ENCODE data around the gene ESRP2.
A peak's percentile ranks its signal among the peaks of the same experiment; 100 is the strongest.

ESRP2 gene

DNA sequence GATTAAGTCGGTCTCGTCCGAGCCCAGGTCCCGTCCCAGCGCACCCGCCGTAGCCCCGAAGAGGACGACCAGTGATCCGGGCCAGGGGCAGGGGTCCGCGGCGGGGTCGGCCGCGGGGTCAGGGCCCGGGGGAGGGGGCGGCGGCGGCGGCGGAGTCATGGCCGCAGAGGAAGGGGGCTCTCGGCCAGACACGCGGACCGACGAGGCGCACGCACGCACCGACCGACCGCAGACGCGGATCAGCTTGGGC is at the start of gene ESRP2:
TSS of gene ESRP2 (minus strand) at position 241 of the 250 bp plus-strand sequence. CDS start at position 159, 82 bp downstream.
- H3K4me3 ChIP-seq (ENCODE audit: low read length in 2 of 2), result peak within 1 kb of the TSS; percentile 69 to 83
- H3K9me3 ChIP-seq (ENCODE audit: control insufficient read depth in 2 of 2, low read length in 2 of 2), result no peaks in the 10 kb centered on the region
- peaks cover 22 to 25% of the 10 kb centered on the region in 2 donors for H3K36me3 ChIP-seq (ENCODE audit: control insufficient read depth in 2 of 2, insufficient read depth in 2 of 2, low read length in 2 of 2)
- H3K27me3 ChIP-seq (ENCODE audit: control insufficient read depth in 2 of 2, insufficient read depth in 2 of 2, low read length in 2 of 2), result no peaks in the 10 kb centered on the region
- peak within 1 kb of the TSS; percentile 87 to 95 for H3K9ac ChIP-seq (ENCODE audit: low read depth in 1 of 2, low read length in 2 of 2)
- peak within 1 kb of the TSS; percentile 96 to 98 for H3K27ac ChIP-seq (ENCODE audit: low read depth in 2 of 2, low read length in 2 of 2)
- peaks cover 28 to 39% of the 10 kb centered on the region in 2 donors for H3K4me1 ChIP-seq (ENCODE audit: control insufficient read depth in 2 of 2, insufficient read depth in 2 of 2, low read length in 2 of 2)

- Histone ChIP-seq H3K4me3 (ENCODE audit: low read length in 2 of 2) (no peak overlapping the region), H3K9me3 (ENCODE audit: control insufficient read depth in 2 of 2, low read length in 2 of 2) (no peaks in the 10 kb centered on the region), H3K27ac (ENCODE audit: low read depth in 2 of 2, low read length in 2 of 2) (peak overlapping the region in 1 of 2 donors; percentile 64), H3K9ac (ENCODE audit: low read depth in 1 of 2, low read length in 2 of 2) (no peak overlapping the region), H3K4me1 (ENCODE audit: control insufficient read depth in 2 of 2, insufficient read depth in 2 of 2, low read length in 2 of 2) (peaks cover 11 to 40% of the 10 kb centered on the region in 2 donors), H3K36me3 (ENCODE audit: control insufficient read depth in 2 of 2, insufficient read depth in 2 of 2, low read length in 2 of 2) (peaks cover 6 to 25% of the 10 kb centered on the region in 2 donors), H3K27me3 (ENCODE audit: control insufficient read depth in 2 of 2, insufficient read depth in 2 of 2, low read length in 2 of 2) (no peaks in the 10 kb centered on the region)
Observed at GRCh38 chr16:68285683-68286082, 49.8 kb upstream of the ESRP2 start.

GRCh38 chr16:68284847-68285246 is 48.9 kb upstream of the ESRP2 start:
- no peaks in the 10 kb centered on the region for H3K9me3 ChIP-seq (ENCODE audit: control insufficient read depth in 2 of 2, low read length in 2 of 2)
- H3K27ac ChIP-seq (ENCODE audit: low read depth in 2 of 2, low read length in 2 of 2), result peak overlapping the region in 1 of 2 donors; percentile 64
- H3K36me3 ChIP-seq (ENCODE audit: control insufficient read depth in 2 of 2, insufficient read depth in 2 of 2, low read length in 2 of 2), result peaks cover 2 to 19% of the 10 kb centered on the region in 2 donors
- H3K4me3 ChIP-seq (ENCODE audit: low read length in 2 of 2), result peak overlapping the region in 1 of 2 donors; percentile 4
- H3K27me3 ChIP-seq (ENCODE audit: control insufficient read depth in 2 of 2, insufficient read depth in 2 of 2, low read length in 2 of 2), result no peaks in the 10 kb centered on the region
- no peak overlapping the region for H3K9ac ChIP-seq (ENCODE audit: low read depth in 1 of 2, low read length in 2 of 2)
- peaks cover 11 to 36% of the 10 kb centered on the region in 2 donors for H3K4me1 ChIP-seq (ENCODE audit: control insufficient read depth in 2 of 2, insufficient read depth in 2 of 2, low read length in 2 of 2)

DNA sequence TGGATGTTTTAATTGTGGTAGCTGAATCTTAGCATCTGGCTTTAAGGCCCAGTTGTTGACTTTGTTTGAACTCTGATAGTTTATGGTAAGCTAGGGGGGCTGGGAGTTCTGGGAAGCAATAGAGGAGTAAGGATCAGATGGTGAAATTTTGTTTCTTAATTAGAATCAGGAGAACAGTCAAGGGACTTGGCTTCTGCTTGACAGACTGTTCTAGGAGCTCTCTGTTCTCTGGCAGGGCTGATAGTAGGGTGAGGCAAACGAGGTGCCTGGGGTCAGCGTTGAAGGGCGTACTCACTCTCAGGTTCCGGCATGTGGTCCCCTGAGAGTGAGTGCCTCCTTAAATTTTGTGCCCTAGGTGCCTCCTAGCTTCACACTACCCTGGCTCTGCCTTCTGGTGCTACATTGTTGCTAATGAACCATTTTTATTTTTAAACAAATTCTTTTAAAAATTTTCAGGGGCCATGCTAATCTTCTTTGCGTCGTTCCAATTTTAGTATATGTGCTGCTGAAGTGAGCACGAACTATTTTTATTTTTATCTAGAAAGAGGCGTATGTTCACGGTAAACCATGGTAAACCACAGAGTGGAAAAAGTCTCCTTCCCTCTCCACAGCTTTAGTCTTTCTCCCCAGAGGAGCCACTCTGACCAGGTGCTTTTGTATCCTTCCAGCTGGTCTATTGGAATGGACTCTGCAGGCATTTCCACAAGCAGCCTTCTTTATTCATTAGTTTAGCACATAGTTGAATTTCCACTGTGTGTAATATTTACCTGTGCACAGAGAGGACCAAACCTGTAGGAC is 48.1 kb upstream of the ESRP2 start:
- peak overlapping the region in 1 of 2 donors; percentile 4 for H3K4me3 ChIP-seq (ENCODE audit: low read length in 2 of 2)
- H3K27me3 ChIP-seq (ENCODE audit: control insufficient read depth in 2 of 2, insufficient read depth in 2 of 2, low read length in 2 of 2), result no peaks in the 10 kb centered on the region
- H3K9me3 ChIP-seq (ENCODE audit: control insufficient read depth in 2 of 2, low read length in 2 of 2), result no peaks in the 10 kb centered on the region
- H3K9ac ChIP-seq (ENCODE audit: low read depth in 1 of 2, low read length in 2 of 2), result peak overlapping the region in 1 of 2 donors; percentile 35
- peaks cover 0 to 19% of the 10 kb centered on the region in 2 donors for H3K36me3 ChIP-seq (ENCODE audit: control insufficient read depth in 2 of 2, insufficient read depth in 2 of 2, low read length in 2 of 2)
- peaks cover 11 to 32% of the 10 kb centered on the region in 2 donors for H3K4me1 ChIP-seq (ENCODE audit: control insufficient read depth in 2 of 2, insufficient read depth in 2 of 2, low read length in 2 of 2)
- peak overlapping the region; percentile 32 to 64 for H3K27ac ChIP-seq (ENCODE audit: low read depth in 2 of 2, low read length in 2 of 2)

DNA sequence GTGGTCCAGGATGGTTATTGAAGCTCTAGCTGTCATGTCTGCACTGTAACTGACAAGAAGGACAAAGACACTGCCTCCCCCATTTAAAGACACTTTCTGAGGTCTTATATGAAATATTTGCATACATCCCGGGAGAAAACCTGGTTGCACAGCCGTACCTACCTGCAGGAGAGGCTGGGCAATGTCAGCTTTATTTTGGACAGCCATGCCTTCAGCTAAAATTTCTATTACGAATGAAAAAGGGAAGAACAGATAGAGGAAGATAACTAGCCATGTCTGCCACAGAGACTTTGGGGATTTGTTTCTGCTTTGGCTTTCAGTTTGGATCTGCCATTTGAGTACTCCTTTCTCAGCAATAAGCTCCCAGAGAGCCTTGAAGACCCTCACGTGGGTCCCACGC is 47.4 kb upstream of the ESRP2 start:
- H3K36me3 ChIP-seq (ENCODE audit: control insufficient read depth in 2 of 2, insufficient read depth in 2 of 2, low read length in 2 of 2), result peaks cover 0 to 19% of the 10 kb centered on the region in 2 donors
- H3K4me1 ChIP-seq (ENCODE audit: control insufficient read depth in 2 of 2, insufficient read depth in 2 of 2, low read length in 2 of 2), result peaks cover 11 to 32% of the 10 kb centered on the region in 2 donors
- no peak overlapping the region for H3K9ac ChIP-seq (ENCODE audit: low read depth in 1 of 2, low read length in 2 of 2)
- no peaks in the 10 kb centered on the region for H3K9me3 ChIP-seq (ENCODE audit: control insufficient read depth in 2 of 2, low read length in 2 of 2)
- peak overlapping the region; percentile 32 to 64 for H3K27ac ChIP-seq (ENCODE audit: low read depth in 2 of 2, low read length in 2 of 2)
- H3K27me3 ChIP-seq (ENCODE audit: control insufficient read depth in 2 of 2, insufficient read depth in 2 of 2, low read length in 2 of 2), result no peaks in the 10 kb centered on the region
- H3K4me3 ChIP-seq (ENCODE audit: low read length in 2 of 2), result no peak overlapping the region

DNA sequence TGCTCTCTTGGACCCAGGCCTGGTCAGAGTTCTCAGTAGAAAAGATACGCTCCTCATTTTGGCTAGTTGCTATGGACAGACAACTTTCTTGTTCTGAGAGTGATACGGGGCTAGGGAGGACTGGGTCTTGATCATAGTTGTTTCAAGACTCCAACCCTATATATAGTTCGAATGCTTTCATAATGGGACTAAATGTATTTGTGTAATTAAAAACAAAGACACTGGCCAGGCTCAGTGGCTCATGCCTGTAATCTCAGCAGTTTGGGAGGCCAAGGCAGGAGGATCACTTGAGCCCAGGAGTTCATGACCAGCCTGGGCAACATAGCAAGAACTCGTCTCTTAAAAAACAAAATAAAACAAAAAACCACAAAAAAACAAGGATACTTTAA is 46.1 kb upstream of the ESRP2 start:
- Histone ChIP-seq H3K27ac (ENCODE audit: low read depth in 2 of 2, low read length in 2 of 2) (no peak overlapping the region), H3K9me3 (ENCODE audit: control insufficient read depth in 2 of 2, low read length in 2 of 2) (no peaks in the 10 kb centered on the region), H3K9ac (ENCODE audit: low read depth in 1 of 2, low read length in 2 of 2) (no peak overlapping the region), H3K27me3 (ENCODE audit: control insufficient read depth in 2 of 2, insufficient read depth in 2 of 2, low read length in 2 of 2) (no peaks in the 10 kb centered on the region), H3K4me1 (ENCODE audit: control insufficient read depth in 2 of 2, insufficient read depth in 2 of 2, low read length in 2 of 2) (peaks cover 11 to 23% of the 10 kb centered on the region in 2 donors), H3K36me3 (ENCODE audit: control insufficient read depth in 2 of 2, insufficient read depth in 2 of 2, low read length in 2 of 2) (peaks cover 0 to 13% of the 10 kb centered on the region in 2 donors), H3K4me3 (ENCODE audit: low read length in 2 of 2) (no peak overlapping the region)

GRCh38 chr16:68281368-68282063 is 45.6 kb upstream of the ESRP2 start:
- Histone ChIP-seq H3K9me3 (ENCODE audit: control insufficient read depth in 2 of 2, low read length in 2 of 2) (no peaks in the 10 kb centered on the region), H3K27ac (ENCODE audit: low read depth in 2 of 2, low read length in 2 of 2) (no peak overlapping the region), H3K9ac (ENCODE audit: low read depth in 1 of 2, low read length in 2 of 2) (no peak overlapping the region), H3K4me3 (ENCODE audit: low read length in 2 of 2) (no peak overlapping the region), H3K36me3 (ENCODE audit: control insufficient read depth in 2 of 2, insufficient read depth in 2 of 2, low read length in 2 of 2) (peaks cover 0 to 13% of the 10 kb centered on the region in 2 donors), H3K27me3 (ENCODE audit: control insufficient read depth in 2 of 2, insufficient read depth in 2 of 2, low read length in 2 of 2) (no peaks in the 10 kb centered on the region), H3K4me1 (ENCODE audit: control insufficient read depth in 2 of 2, insufficient read depth in 2 of 2, low read length in 2 of 2) (peaks cover 11 to 23% of the 10 kb centered on the region in 2 donors)

DNA sequence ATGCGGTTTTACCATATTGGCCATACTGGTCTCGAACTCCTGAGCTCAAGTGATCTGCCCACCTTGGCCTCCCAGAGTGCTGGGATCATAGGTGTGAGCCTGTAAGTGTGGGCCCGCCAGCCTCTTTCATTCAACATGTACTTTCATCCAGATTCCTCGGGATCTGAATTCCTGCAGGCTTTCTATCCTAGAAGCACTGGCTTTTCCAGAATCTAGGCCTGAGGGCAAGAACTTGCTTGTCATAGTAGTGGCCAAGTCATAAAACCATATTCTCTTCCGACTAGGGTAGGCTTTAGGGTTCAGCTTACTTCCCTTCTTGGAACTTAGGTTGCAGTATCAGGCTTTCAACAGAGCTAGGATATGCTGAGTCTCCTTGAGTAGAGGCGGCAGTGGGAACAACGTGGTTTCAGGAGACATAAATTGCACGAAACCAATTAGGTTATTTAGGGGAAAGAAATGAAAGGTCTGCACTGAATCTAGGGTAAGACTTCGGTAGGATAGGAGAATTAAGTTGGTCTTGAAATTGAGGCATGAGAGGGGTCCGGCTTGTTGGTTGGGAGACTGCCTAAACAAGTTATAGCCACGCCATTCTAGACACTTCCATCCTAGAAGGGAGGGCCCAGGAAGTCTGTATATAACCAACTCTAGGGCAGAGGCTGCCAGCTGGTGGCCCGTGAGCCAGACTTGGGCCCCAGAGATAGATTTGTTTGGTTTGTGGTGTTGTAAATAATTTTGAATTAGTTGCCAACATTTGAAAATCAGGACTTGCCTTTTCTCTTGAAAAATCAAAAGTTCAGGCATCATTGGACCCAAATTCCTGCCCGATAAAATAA is 44.0 kb upstream of the ESRP2 start:
- Histone ChIP-seq H3K36me3 (ENCODE audit: control insufficient read depth in 2 of 2, insufficient read depth in 2 of 2, low read length in 2 of 2) (peaks cover 6 to 14% of the 10 kb centered on the region in 2 donors), H3K27ac (ENCODE audit: low read depth in 2 of 2, low read length in 2 of 2) (peak overlapping the region in 1 of 2 donors; percentile 37), H3K27me3 (ENCODE audit: control insufficient read depth in 2 of 2, insufficient read depth in 2 of 2, low read length in 2 of 2) (no peaks in the 10 kb centered on the region), H3K9me3 (ENCODE audit: control insufficient read depth in 2 of 2, low read length in 2 of 2) (no peaks in the 10 kb centered on the region), H3K4me3 (ENCODE audit: low read length in 2 of 2) (no peak overlapping the region), H3K9ac (ENCODE audit: low read depth in 1 of 2, low read length in 2 of 2) (no peak overlapping the region), H3K4me1 (ENCODE audit: control insufficient read depth in 2 of 2, insufficient read depth in 2 of 2, low read length in 2 of 2) (peaks cover 5 to 13% of the 10 kb centered on the region in 2 donors)

GRCh38 chr16:68276223-68276622 is 40.3 kb upstream of the ESRP2 start:
- H3K4me1 ChIP-seq (ENCODE audit: control insufficient read depth in 2 of 2, insufficient read depth in 2 of 2, low read length in 2 of 2), result peaks cover 14 to 19% of the 10 kb centered on the region in 2 donors
- H3K36me3 ChIP-seq (ENCODE audit: control insufficient read depth in 2 of 2, insufficient read depth in 2 of 2, low read length in 2 of 2), result peaks cover 12 to 17% of the 10 kb centered on the region in 2 donors
- peak overlapping the region in 1 of 2 donors; percentile 20 for H3K27ac ChIP-seq (ENCODE audit: low read depth in 2 of 2, low read length in 2 of 2)
- no peak overlapping the region for H3K4me3 ChIP-seq (ENCODE audit: low read length in 2 of 2)
- no peaks in the 10 kb centered on the region for H3K27me3 ChIP-seq (ENCODE audit: control insufficient read depth in 2 of 2, insufficient read depth in 2 of 2, low read length in 2 of 2)
- no peak overlapping the region for H3K9ac ChIP-seq (ENCODE audit: low read depth in 1 of 2, low read length in 2 of 2)
- no peaks in the 10 kb centered on the region for H3K9me3 ChIP-seq (ENCODE audit: control insufficient read depth in 2 of 2, low read length in 2 of 2)
